ENCODE data around the gene SORCS1. TPM values are rescaled to one million over a fixed set of nuclear protein-coding genes. Genes with fewer than 3 reads are reported as not detected.

The SORCS1 gene
- total RNA-seq, 1 experiment from 2014 or later, result not detected

GRCh38 chr10:106955133-106955532 is 209.4 kb downstream of the SORCS1 start:
- no peaks in the 10 kb centered on the region for H3F3A ChIP-seq (ENCODE audit: insufficient read depth, low read depth)
- no peaks in the 10 kb centered on the region for H3K9me2 ChIP-seq (ENCODE audit: insufficient read depth)
- H3K27ac ChIP-seq, result no peak overlapping the region
- CTCF ChIA-PET, result no interaction called here
- no peak for TF ChIP-seq CTCF (conservative IDR thresholded peaks at IDR 0.05)
- no peak for TF ChIP-seq EZH2 (IDR thresholded peaks at IDR 0.05; ENCODE audit: low read depth)
- no peaks in the 10 kb centered on the region for H3K79me2 ChIP-seq (ENCODE audit: low read depth)
- H3K27me3 ChIP-seq (ENCODE audit: insufficient read depth, low read depth), result 0 out of 2 replicates have a peak, but pooled peaks cover 5% of the 10 kb centered on the region
- H3K4me1 ChIP-seq (replicated peaks; ENCODE audit: insufficient read depth), result no peaks in the 10 kb centered on the region
- H3K4me2 ChIP-seq, result no peak overlapping the region
- no peaks in the 10 kb centered on the region for H3K9me3 ChIP-seq (ENCODE audit: insufficient read depth, low read depth)
- H2AFZ ChIP-seq, result no peak overlapping the region
- no peak overlapping the region for H3K4me3 ChIP-seq
- intact Hi-C loops (cut with micrococcal nuclease; ENCODE audit: unreplicated experiment), result no loop called here
- no peaks in the 10 kb centered on the region for H3K36me3 ChIP-seq (ENCODE audit: low read depth)
- POLR2A ChIA-PET (ENCODE audit: unreplicated experiment), result no interaction called here
- DNase-seq, result no peak
- H4K20me1 ChIP-seq (ENCODE audit: insufficient read depth), result no peaks in the 10 kb centered on the region
- BruUV-seq (replicated peaks), result no TSS peak

GRCh38 chr10:106952033-106952432 is 212.5 kb downstream of the SORCS1 start:
- POLR2A ChIA-PET (ENCODE audit: unreplicated experiment), result no interaction called here
- H3K9me2 ChIP-seq (ENCODE audit: insufficient read depth), result no peaks in the 10 kb centered on the region
- H3K4me1 ChIP-seq (replicated peaks; ENCODE audit: insufficient read depth), result no peaks in the 10 kb centered on the region
- H3F3A ChIP-seq (ENCODE audit: insufficient read depth, low read depth), result no peaks in the 10 kb centered on the region
- CTCF ChIA-PET, result no interaction called here
- no peak overlapping the region for H3K4me3 ChIP-seq
- no peak for DNase-seq
- no peaks in the 10 kb centered on the region for H4K20me1 ChIP-seq (ENCODE audit: insufficient read depth)
- H2AFZ ChIP-seq, result no peak overlapping the region
- intact Hi-C loops (cut with micrococcal nuclease; ENCODE audit: unreplicated experiment), result no loop called here
- H3K36me3 ChIP-seq (ENCODE audit: low read depth), result no peaks in the 10 kb centered on the region
- no peaks in the 10 kb centered on the region for H3K79me2 ChIP-seq (ENCODE audit: low read depth)
- no peaks in the 10 kb centered on the region for H3K27me3 ChIP-seq (ENCODE audit: insufficient read depth, low read depth)
- no peaks in the 10 kb centered on the region for H3K9me3 ChIP-seq (ENCODE audit: insufficient read depth, low read depth)
- H3K4me2 ChIP-seq, result no peak overlapping the region
- TF ChIP-seq CTCF (conservative IDR thresholded peaks at IDR 0.05), result no peak
- no peak for TF ChIP-seq EZH2 (IDR thresholded peaks at IDR 0.05; ENCODE audit: low read depth)
- no TSS peak for BruUV-seq (replicated peaks)
- no peak overlapping the region for H3K27ac ChIP-seq

GRCh38 chr10:106949680-106950478 is 214.6 kb downstream of the SORCS1 start:
- no peaks in the 10 kb centered on the region for H3K36me3 ChIP-seq (ENCODE audit: low read depth)
- no peaks in the 10 kb centered on the region for H3K79me2 ChIP-seq (ENCODE audit: low read depth)
- H3K9me2 ChIP-seq (ENCODE audit: insufficient read depth), result no peaks in the 10 kb centered on the region
- H3K27ac ChIP-seq, result no peak overlapping the region
- no peak overlapping the region for H2AFZ ChIP-seq
- no peak for DNase-seq
- H3F3A ChIP-seq (ENCODE audit: insufficient read depth, low read depth), result no peaks in the 10 kb centered on the region
- H4K20me1 ChIP-seq (ENCODE audit: insufficient read depth), result no peaks in the 10 kb centered on the region
- TF ChIP-seq EZH2 (IDR thresholded peaks at IDR 0.05; ENCODE audit: low read depth) (no peak), CTCF (conservative IDR thresholded peaks at IDR 0.05) (no peak)
- CTCF ChIA-PET, result no interaction called here
- POLR2A ChIA-PET (ENCODE audit: unreplicated experiment), result no interaction called here
- no peak overlapping the region for H3K4me3 ChIP-seq
- H3K27me3 ChIP-seq (ENCODE audit: insufficient read depth, low read depth), result no peaks in the 10 kb centered on the region
- H3K4me1 ChIP-seq (replicated peaks; ENCODE audit: insufficient read depth), result no peaks in the 10 kb centered on the region
- H3K4me2 ChIP-seq, result no peak overlapping the region
- intact Hi-C loops (cut with micrococcal nuclease; ENCODE audit: unreplicated experiment), result no loop called here
- no TSS peak for BruUV-seq (replicated peaks)
- no peaks in the 10 kb centered on the region for H3K9me3 ChIP-seq (ENCODE audit: insufficient read depth, low read depth)

Data from PC-9 (cell line).